ENCODE results near the gene SDR9C7.
"Not testable (repeated sequence)": the region's sequence is repeated elsewhere in the genome, so short reads cannot be mapped to it uniquely, and the experiment has no call there.

SDR9C7 gene

DNA sequence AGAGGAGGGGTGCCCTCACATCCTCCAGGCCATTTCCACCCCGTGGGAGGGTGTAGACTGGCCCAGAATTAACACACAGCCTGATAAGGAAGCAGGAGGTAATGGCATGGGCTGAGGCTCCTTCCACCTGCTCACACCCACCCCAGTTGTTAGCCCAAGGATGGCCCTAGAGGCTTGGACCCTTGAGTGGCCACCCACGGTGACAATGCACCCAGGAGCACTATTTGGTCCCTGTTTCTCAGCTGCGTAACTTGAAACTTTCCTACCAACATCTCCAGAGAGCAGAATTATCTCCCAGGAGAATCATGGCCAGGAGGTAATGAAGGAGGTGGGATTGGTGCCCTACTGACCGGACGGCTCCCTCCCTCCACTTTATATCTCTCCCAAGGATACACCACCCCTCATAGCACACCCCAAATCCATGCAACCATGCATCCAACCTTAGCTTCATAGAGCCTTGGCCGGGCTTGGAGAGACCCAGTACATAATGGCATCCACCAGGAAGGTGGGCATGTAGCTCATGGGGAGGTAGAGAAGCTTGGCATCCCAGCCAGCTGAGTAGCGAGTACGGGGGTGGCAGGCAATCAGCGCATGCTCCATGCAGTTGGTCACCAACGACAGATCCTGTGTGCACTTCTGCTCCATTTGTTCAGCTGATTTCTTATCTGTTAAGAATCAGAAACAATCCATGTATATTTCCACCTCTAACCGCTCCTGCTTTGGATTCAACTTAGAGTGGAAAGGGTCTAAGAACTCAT, 17.6 kb upstream of the SDR9C7 start:
- no peak for FAIRE-seq

DNA sequence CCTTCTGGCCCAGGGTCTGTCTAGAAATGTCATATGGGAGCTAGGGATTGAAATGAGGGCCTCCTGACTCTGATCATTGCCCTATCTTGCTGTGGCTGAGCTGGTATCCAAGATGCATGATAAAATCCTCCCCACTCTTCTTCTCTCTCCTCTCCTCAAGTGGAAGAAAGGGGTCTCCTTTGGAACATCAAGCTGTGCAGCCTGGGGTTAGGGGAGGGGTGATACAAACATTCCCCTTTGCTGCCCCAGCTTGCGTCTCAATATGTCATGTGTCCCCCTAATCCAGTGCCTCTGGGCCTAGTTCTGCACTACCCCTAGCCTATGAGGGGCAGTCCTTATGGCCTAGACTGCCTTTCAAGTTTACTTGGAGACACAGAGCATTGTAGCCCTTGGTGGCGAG, 14.7 kb upstream of the SDR9C7 start:
- no peak for FAIRE-seq

DNA sequence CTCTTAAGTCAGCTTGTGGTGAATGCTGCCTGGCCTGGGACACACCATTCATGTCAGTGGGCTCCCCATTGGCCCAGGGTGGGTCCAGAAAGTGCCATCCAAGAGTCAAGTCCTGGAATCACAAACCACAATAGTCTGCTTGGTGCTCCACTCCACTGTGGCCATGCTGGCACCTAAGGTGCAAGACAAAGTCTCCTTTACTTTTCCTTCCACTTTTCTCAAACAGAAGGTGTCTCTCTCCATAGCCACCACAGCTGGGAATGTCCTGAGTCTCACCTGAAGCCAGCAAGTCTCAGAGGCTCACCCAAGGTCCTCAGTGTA, 14.2 kb upstream of the SDR9C7 start:
- FAIRE-seq, result no peak

DNA sequence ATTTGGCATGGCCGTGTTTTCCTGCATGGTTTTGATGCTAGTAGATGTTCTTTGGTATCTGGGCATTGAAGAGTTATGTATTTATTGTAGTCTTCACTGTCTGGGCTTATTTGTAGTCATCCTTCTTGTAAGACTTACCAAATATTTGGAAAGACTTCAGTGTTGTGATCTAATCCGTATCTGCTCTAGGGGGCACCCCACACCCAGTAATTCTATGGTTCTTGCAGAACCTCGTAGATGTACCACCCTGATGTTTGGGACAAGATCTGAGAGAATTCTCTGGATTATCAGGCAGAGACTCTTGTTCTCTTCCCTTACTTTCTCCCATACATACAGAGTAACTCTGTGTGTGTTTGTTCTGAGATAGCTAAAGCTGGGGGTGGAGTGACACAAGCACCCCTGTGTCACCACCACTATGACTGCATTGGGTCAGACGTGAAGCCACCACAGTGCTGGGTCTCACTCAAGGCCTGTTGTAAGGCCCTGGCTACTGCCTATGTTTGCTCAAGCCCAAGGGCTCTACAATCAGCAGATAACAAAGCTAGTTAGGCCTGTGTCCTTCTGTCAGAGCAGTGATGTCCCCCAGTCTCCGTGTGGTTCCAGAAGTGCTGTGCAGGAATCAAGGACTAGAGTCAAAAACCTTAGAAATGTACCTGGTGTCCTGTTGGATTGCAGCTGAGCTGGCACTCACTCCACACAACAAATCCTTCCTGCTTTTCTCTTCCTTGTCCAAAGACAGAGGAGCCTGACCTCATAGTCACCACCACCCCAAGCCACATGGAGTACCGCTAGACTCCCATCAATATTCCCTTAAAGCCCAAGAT, 13.6 kb upstream of the SDR9C7 start:
- no peak for FAIRE-seq

DNA sequence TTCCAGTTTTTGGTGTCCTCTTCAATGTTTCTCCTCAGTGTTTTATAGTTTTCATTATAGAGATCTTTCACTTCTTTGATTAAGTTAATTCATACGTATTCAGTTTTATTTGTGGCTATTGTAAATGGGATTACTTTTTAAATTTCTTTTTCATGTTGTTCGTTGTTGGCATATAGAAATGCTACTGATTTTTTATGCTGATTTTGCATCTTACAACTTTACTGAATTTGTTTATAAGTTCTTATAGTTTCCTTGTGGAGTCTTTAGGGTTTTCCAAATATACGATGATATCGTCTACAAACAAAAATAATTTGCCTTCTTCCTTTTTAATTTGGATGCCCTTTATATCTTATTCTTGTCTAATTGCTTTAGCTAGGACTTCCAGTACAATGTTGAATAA, 9.7 kb upstream of the SDR9C7 start:
- no peak for FAIRE-seq

DNA sequence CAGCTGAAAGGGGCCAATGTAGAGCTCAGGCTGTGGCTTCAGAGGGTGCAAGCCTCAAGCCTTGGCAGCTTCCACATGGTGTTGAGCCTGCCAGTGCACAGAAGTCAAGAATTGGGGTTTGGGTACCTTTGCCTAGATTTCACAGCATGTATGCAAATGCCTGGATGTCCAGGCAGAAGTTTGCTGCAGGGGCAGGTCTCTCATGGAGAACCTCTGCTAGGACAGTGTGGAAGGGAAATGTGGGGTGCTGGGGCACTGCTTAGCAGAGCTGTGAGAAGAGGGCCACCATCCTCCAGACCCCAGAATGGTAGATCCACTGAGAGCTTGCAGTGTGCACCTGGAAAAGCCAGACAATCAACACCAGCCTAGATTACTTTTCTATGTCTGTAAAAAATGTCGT, 9.2 kb upstream of the SDR9C7 start:
- not testable (repeated sequence) for FAIRE-seq

DNA sequence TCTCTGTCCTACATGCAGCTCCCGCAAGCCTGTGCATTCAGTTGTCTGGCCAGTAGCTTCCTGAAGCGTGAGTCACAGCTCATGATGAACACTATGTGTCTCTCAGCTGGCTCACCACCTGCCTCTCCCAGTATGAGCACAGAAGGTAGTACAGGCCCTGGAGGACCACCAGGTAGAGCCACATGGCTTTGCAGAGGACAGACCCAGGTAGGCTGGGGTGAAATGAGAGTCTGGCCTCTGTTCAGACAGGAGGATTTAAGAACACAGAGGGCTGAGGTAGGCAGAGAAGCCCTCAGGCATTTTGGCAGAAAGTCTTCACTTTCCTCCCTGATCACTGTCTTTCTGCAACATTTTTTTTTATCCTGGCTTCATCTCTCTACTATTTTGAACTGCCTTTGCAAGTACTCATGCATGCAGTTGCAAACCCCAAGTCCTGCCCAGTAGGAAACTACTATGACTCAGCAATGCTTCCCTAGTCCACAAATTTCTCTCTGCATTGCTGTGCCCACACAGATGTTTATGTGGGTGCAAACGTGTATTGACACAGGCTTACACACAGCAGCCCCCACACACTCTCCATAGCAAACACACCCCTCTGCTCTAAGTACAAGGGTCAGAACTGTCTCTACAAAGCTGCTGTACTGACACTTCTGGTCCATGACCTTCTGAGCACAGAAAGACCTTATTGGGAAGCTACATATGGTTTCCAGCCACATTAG, 7.2 kb upstream of the SDR9C7 start:
- FAIRE-seq, result no peak

DNA sequence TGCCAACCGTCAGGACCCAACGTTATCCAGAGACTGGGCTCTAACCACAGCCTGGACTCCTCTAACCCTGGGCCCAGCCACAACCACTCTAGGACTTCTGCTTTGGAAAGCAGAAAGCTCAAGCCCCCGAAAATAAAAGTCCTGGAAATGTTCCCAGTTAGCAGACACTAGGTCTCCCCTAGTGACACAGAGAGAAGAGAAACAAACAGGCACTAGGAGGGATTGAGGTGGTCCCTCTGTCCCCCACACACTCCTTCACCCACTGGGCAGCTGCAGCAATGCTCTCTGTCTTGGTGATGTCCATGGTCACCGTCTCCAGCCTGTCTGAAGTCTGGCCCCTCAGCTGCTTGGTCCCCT, 6.7 kb upstream of the SDR9C7 start:
- FAIRE-seq, result not testable (repeated sequence)

DNA sequence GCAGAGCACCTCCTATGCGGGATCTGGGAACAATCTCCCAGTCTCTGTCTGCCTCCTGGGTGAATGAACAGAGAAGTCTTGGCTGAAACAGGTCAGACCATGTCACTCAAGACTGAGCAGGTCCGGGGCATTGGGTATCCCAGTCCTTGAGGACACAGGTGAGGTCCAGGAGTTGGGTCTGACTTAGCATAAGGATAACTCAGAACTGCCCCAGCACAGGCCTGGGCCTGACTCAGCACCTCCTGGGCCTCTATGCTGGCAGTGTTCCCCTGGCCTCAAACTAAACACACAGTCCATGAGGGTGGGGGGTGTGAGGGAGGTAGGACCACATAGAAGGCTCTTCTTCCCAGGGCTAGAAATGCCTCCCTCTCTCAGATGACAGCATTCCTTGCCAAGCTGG, 1.5 kb upstream of the SDR9C7 start:
- FAIRE-seq, result no peak

DNA sequence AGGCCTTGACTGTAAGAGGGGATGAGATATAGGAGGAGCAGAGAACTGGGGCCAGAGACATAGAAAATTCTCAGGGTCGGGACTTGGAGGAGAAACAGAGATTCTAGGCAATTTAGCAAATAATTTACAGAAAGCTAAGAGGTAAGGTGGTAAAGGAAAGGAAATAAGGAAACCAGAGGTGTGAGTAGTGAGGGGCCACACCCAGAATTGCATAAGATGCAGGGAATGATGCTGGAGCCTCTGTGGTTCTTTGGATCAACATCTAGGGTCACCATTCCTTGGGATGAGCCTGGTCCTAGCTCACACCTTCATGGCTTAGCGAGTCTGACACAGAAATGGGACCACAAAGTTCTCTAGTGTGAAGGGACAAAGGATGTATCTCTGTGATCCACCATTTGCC, 949 bp upstream of the SDR9C7 start:
- no peak for FAIRE-seq

DNA sequence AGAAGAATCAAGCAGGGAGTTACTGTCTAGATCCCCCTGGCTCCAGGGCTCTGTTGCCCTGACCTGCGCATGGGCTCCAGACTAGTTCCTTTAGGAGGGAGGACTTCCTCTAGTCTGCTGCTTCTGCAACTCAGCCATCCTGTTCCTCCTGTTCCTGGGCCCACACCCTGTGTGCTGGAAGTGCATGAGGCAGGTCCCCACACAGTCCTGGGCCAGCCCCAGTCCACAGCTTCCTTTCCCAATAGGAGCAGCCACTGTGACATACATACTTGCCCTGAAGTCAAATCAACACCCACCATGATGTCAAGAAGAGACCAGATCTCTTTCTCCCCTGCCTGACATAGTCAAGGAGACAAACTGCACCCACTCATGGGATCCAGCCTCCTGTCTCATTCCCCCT, 1.3 kb downstream of the SDR9C7 start:
- FAIRE-seq, result no peak

DNA sequence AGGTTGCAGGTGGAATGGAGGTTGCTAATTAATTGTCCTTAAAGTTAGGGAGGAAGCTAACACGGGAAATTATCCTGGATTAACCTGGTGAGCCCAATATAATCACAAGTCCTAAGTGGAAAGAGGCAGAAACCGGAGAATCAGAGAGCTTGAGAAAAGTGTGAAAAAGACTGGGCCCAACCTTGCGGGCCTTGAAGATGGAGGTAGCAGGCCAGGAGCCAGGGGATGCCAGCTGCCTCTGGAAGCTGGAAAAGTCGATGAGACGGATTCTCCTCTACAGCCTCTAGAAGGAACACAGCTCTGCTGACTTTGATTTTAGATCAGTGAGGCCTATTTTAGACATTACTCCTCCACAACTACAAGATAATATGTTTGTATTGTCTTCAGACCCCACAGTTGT, 2.1 kb downstream of the SDR9C7 start:
- no peak for FAIRE-seq

DNA sequence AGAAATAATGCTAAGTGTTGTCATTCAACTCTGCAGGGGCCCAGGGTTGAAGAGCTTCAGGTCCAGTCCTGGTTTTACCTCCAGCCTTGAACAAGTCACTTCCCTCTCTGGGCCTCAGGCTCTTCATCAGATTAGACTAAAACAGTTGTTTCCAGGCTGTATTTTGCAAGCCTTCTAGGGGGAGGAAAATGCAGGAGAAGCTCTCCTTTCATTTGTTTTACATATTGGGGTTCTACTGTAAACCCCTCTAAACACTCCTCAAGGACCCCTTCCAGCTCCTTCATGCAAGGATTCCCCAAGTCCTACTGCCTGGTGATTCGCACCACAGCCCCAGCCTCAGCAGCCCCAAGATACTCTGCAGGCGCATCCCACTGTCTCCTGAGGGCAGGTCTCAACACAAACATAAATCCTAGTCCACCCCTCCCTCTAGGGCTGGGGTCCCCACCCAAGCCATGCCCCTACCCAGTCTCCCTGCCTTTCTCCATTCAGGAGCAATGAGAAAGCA, 2.7 kb downstream of the SDR9C7 start:
- no peak for FAIRE-seq

DNA sequence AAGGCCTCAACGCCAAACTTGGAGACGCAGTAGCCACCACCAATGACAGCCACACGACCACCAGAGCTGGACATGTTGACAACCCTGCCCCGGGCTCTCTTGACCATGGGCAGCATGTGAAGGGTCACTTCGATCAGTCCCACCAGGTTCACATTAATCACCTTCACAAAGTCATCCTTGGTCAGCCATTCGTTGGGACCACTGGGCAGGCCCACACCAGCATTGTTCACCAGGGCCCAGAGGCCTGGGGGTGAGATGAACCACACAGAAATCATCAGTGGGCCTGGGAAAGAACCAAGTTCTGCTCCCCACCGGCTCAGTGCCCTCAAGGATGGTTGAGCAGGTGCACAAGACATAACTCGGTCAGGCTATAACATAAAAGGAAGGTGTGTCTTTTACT, 4.0 kb downstream of the SDR9C7 start:
- no peak for FAIRE-seq

DNA sequence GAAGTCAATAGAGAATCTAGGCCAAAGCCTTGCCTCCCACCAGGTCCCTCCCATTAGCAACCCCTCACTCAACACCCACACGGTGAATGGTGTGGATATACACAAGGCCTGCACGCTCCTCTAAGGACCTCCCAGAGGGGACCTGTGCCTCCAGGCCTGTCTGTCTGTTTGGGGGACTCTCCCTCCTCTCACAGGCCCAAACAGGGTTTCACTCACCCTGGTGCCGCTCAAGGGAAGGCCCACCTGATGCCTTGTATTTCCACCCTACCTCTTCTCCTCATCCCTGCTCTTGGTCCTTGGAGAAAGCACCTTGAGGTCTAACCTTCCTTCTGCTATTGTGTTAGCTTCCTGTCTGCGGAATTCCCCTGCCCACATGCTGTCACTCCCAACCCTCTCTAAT, 4.4 kb downstream of the SDR9C7 start:
- FAIRE-seq, result no peak

DNA sequence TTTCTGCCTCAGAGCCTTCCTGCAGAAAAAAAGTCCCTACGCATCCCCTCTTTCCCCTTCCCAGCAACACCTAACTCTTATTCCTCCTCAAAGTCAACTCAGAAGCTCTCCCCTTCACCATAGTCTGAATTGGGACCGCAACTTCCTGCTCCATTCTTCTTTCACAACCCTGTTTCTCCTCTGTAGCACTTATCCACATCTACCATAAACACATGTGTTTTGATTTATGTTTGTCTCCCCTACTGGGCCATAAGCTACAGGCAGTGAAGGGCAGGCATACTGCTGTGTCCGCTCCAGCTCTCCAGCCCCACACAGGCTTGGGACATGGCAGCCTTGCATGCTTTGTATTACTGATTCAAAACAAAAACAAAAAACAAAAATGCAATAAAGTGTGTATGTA, 5.9 kb downstream of the SDR9C7 start:
- no peak for FAIRE-seq

DNA sequence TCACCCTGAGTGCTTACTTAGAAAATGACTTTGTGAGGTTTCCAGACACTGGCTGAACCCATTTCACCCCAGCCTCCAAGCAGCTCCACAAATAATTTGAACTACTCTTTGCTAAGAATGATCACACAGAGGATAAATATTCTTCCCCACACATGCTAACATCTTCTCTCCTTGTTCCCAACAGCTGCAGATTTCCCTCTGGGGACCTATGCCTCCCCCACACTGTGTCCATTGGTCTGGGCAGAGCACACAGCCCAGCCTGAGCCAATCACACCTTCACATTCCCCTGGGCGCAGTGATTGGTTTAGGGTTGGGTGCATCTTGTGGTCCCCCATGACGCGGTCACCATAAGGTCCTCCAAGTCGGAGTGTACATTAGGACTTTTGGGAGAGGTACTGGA, 6.9 kb downstream of the SDR9C7 start:
- no peak for FAIRE-seq

DNA sequence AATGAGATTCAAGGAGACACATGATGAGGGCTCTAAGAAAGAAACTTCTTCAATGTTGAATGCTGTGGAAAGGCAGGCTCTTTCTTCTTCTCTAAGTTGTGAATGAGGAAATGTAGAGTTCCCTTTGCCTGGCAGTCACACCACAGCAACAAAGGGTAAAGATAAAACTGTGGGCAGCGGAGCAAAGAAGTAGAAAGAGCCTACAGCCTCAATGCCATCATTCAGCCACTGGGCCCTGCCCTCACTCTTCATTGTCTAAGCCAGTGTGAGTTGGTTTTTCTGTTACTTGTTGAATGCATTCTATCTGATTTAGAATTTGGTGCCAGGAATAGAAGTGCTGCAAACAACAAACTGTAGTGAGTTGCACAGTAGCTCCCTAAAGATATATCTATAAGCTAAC, 12.2 kb downstream of the SDR9C7 start:
- FAIRE-seq, result no peak

DNA sequence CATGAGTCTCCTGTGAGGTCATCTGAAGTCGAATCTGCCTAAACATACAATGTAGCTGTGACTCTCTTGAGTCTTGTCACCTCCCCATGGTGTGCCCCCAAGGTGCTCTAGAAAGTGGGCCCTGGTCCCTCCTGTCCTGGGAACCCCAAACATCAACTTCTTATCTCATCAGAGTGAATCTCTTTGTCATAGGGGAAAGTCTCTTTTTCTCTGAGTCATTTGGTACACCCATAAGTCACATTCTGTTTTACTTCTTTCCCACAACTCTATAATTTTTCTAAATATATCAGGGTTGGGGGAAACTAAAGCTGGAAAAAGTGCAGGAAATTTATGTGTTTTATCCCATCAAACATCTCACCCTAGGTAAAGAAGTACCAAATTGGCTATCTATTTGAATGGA, 12.9 kb downstream of the SDR9C7 start:
- no peak for FAIRE-seq

DNA sequence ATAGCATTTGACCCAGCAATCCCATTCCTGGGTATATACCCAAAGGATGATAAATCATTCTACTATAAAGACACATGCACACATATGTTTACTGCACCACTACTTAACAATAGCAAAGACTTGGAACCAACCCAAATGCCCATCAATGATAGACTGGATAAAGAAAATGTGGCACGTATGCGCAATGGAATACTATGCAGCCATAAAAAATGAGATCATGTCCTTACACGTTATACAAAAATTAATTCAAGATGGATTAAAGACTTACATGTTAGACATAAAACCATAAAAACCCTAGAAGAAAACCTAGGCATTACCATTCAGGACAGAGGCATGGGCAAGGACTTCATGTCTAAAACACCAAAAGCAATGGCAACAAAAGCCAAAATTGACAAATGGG, 16.1 kb downstream of the SDR9C7 start:
- not testable (repeated sequence) for FAIRE-seq

DNA sequence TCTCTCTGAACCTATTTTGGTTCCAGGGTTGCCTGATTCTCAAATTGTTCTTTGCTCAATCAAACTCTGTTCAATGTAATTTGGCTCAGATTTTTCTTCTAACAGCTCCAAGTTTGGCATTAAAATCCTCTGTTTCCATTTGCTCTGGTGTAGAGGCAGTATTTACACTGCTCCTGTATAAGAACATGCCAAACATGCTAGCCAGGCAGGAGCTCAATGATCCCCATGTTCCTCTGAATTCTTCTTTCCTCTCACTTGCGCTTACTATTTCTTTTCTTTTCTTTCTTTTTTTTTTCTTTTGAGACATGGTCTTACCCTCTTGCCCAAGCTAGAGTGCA, 17.2 kb downstream of the SDR9C7 start:
- no peak for FAIRE-seq

DNA sequence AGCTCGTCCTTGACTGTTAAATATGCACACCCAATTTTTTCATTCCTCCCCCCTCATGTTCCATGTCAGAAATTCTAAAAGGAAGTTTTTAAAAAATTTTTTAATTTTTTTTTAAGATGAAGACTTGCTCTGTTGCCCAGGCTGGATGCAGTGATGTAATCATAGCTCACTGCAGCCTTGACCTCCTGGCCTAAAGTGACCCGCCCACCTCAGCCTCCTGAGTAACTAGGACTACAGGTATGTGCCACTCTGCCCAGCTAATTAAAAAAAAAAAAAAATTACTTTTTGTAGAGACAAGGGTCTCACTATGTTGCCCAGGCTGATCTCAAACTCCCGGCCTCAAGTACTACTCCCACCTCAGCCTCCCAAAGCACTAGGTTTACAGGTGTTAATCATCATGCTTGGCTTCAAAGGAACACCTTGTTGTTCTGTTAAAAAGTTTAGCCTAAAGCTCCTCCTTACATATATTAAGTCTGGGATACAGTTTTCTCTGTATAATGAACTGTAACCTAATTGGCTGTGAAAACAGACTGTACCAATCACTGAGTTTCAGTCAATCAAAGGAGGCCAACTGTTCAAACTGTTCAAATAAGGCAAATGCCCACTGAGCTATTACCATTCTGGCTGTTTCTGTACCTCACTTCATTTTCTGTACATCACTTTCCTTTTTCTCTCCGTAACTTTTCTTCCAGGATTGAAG, 17.8 kb downstream of the SDR9C7 start:
- FAIRE-seq, result no peak

DNA sequence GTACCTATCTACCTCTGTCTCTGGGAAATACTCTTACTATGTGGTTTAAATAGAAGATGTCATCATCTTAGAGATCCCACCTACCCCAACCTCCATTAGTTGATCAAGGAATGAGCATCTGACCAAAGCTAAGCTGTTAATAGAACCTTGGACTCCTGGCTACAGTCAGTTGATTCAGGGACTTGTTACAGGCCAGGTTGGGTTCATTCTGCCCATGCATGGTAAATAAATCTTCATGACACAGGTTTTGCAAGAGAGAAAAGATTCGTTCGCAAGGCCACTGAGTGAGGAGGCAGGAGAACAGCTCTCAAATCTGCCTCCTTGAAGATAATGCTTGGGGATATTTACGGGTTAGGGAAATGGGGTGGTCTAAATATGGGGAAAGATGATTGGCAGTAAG, 19.5 kb downstream of the SDR9C7 start:
- no peak for FAIRE-seq

Measured in colon (tissue), 2 donors.